ENCODE measurements around the gene CRP.

Gene CRP

GRCh38 chr1:159714529-159714928 is at the start of gene CRP:
TSS of gene CRP (minus strand) at chr1:159714589. CDS start at chr1:159714485, 104 bp downstream.
- H3K4me3 ChIP-seq (ENCODE audit: low read depth, low read length), result no peak within 1 kb of the TSS
- no peak for TF ChIP-seq CTCF (IDR thresholded peaks at IDR 0.05; ENCODE audit: low read depth, low read length)

- no peak for TF ChIP-seq CTCF (IDR thresholded peaks at IDR 0.05; ENCODE audit: low read depth, low read length)
Observed at GRCh38 chr1:159763686-159764085, 49.3 kb upstream of the CRP start.

GRCh38 chr1:159756397-159756796 is 42.0 kb upstream of the CRP start:
- no peak for TF ChIP-seq CTCF (IDR thresholded peaks at IDR 0.05; ENCODE audit: low read depth, low read length)
- H3K4me3 ChIP-seq (ENCODE audit: low read depth, low read length), result no peak overlapping the region

More at GRCh38 chr1:159763686-159764085, 49.3 kb upstream of the CRP start:
- H3K4me3 ChIP-seq (ENCODE audit: low read depth, low read length), result no peak overlapping the region

- no peak for TF ChIP-seq CTCF (IDR thresholded peaks at IDR 0.05; ENCODE audit: low read depth, low read length)
- H3K4me3 ChIP-seq (ENCODE audit: low read depth, low read length), result no peak overlapping the region
Observed at GRCh38 chr1:159755451-159756007, 41.1 kb upstream of the CRP start.

GRCh38 chr1:159753386-159753785 is 39.0 kb upstream of the CRP start:
- H3K4me3 ChIP-seq (ENCODE audit: low read depth, low read length), result no peak overlapping the region
- TF ChIP-seq CTCF (IDR thresholded peaks at IDR 0.05; ENCODE audit: low read depth, low read length), result no peak

- no peak for TF ChIP-seq CTCF (IDR thresholded peaks at IDR 0.05; ENCODE audit: low read depth, low read length)
- no peak overlapping the region for H3K4me3 ChIP-seq (ENCODE audit: low read depth, low read length)
Observed at GRCh38 chr1:159752135-159752580, 37.8 kb upstream of the CRP start.

- no peak for TF ChIP-seq CTCF (IDR thresholded peaks at IDR 0.05; ENCODE audit: low read depth, low read length)
- no peak overlapping the region for H3K4me3 ChIP-seq (ENCODE audit: low read depth, low read length)
Observed at GRCh38 chr1:159751031-159751430, 36.6 kb upstream of the CRP start.
